Neural cell (in vitro differentiated cells): ENCODE results near the gene TNFRSF13B. TPM values are rescaled to one million over a fixed set of nuclear protein-coding genes. Genes with fewer than 3 reads are reported as not detected.
"Not testable (repeated sequence)": the region's sequence is repeated elsewhere in the genome, so short reads cannot be mapped to it uniquely, and the experiment has no call there.

ENCODE experiments used
- H2AFZ ChIP-seq: fragments of 200-600, 300-800 bp; sonication (generic), shearing (Covaris generic); 2 replicates; pipeline ENCODE4 v1.6.0; 2014; ENCODE audit warnings: low read depth, mild to moderate bottlenecking, antibody characterized with exemption, low read length, moderate library complexity
- H3F3A ChIP-seq: fragments of 200-600 bp; shearing (Covaris generic); 2 replicates; pipeline ENCODE4 v1.6.1; 2016; ENCODE audit warnings: mild to moderate bottlenecking, moderate library complexity, mixed read lengths, antibody characterized with exemption, low read length; ENCODE audit not compliant: insufficient read depth, poor library complexity, severe bottlenecking
- H3K27ac ChIP-seq: fragments of 200-600, 300-800 bp; sonication (generic), shearing (Covaris generic); 2 replicates; pipeline ENCODE4 v1.5.1; 2014; ENCODE audit warnings: mild to moderate bottlenecking, low read length, moderate library complexity
- H3K27me3 ChIP-seq: fragments of 300-800, 200-600 bp; sonication (generic), shearing (Covaris generic); 2 replicates; pipeline ENCODE4 v1.6.0; 2014; ENCODE audit warnings: mild to moderate bottlenecking, low read depth, low read length, moderate library complexity; ENCODE audit not compliant: insufficient read depth
- H3K36me3 ChIP-seq: fragments of 300-800, 200-600 bp; sonication (generic), shearing (Covaris generic); 2 replicates; pipeline ENCODE4 v1.5.1; 2014; ENCODE audit warnings: mild to moderate bottlenecking, antibody characterized with exemption, low read length, moderate library complexity; ENCODE audit not compliant: insufficient read depth
- H3K4me2 ChIP-seq: fragments of 300-800, 200-600 bp; sonication (generic), shearing (Covaris generic); 2 replicates; pipeline ENCODE4 v1.6.0; 2014; ENCODE audit warnings: mild to moderate bottlenecking, low read length
- H3K4me3 ChIP-seq: fragments of 300-800, 200-600 bp; sonication (generic), shearing (Covaris generic); 2 replicates; pipeline ENCODE4 v1.5.1; 2014; ENCODE audit warnings: mild to moderate bottlenecking, low read length, moderate library complexity
- H3K79me2 ChIP-seq: fragments of 200-600 bp; shearing (Covaris generic); replicated peaks from 2 replicates; pipeline ENCODE4 v1.6.0; 2014; ENCODE audit warnings: mild to moderate bottlenecking, low read length, moderate library complexity; ENCODE audit not compliant: insufficient read depth
- H3K9ac ChIP-seq: fragments of 300-800, 200-600 bp; sonication (generic), shearing (Covaris generic); 2 replicates; pipeline ENCODE4 v1.6.1; 2016; ENCODE audit warnings: mild to moderate bottlenecking, low read length, mixed read lengths
- H3K9me2 ChIP-seq: fragments of 200-600 bp; shearing (Covaris generic); 2 replicates; pipeline ENCODE4 v1.6.1; 2016; ENCODE audit warnings: mild to moderate bottlenecking, low read length, mixed read lengths; ENCODE audit not compliant: insufficient read depth
- H3K9me3 ChIP-seq: fragments of 200-600, 300-800 bp; sonication (generic), shearing (Covaris generic); 2 replicates; pipeline ENCODE4 v1.6.1; 2016; ENCODE audit warnings: mild to moderate bottlenecking, mixed run types, low read length, moderate library complexity, mixed read lengths
- H4K20me1 ChIP-seq: fragments of 200-600 bp; shearing (Covaris generic); 2 replicates; pipeline ENCODE4 v1.6.1; 2016; ENCODE audit warnings: mild to moderate bottlenecking, mixed run types; ENCODE audit not compliant: insufficient read depth
- EP300 ChIP-seq: fragments of 450-650 bp; conservative IDR thresholded peaks from 2 replicates; pipeline ENCODE4 v1.6.1; 2014; ENCODE audit warnings: antibody characterized with exemption, mild to moderate bottlenecking, moderate library complexity; ENCODE audit not compliant: poor library complexity, severe bottlenecking
- EZH2 ChIP-seq: fragments of 200-600, 300-800 bp; shearing (Covaris generic), sonication (generic); IDR thresholded peaks from 2 replicates; pipeline ENCODE4 v1.6.1; 2014; ENCODE audit warnings: antibody characterized with exemption, low read length, borderline replicate concordance, mild to moderate bottlenecking; ENCODE audit not compliant: insufficient read depth, poor library complexity, severe bottlenecking
- MXI1 ChIP-seq: fragments of 450-650 bp; conservative IDR thresholded peaks from 2 replicates; pipeline ENCODE4 v1.6.1; 2014; ENCODE audit warnings: antibody characterized with exemption, mild to moderate bottlenecking; ENCODE audit not compliant: poor library complexity, severe bottlenecking
- POLR2AphosphoS5 ChIP-seq: IDR thresholded peaks from 2 replicates; pipeline ENCODE4 v1.6.1; 2012
- RAD21 ChIP-seq: fragments of 450-650 bp; conservative IDR thresholded peaks from 2 replicates; pipeline ENCODE4 v1.6.1; 2014; ENCODE audit warnings: antibody characterized with exemption, mild to moderate bottlenecking, moderate library complexity
- SMC3 ChIP-seq: fragments of 450-650 bp; conservative IDR thresholded peaks from 2 replicates; pipeline ENCODE4 v1.6.1; 2014; ENCODE audit warnings: antibody characterized with exemption, mild to moderate bottlenecking, moderate library complexity; ENCODE audit not compliant: poor library complexity
- TAF1 ChIP-seq: IDR thresholded peaks from 2 replicates; pipeline ENCODE4 v1.6.1; 2012; ENCODE audit warnings: low read depth
- polyA plus RNA-seq: library from polyadenylated mRNA; depleted of rRNA; stranded (reverse); fragments of >200 nt; gene quantifications from 2 replicates; pipeline ENCODE4 v1.2.3, GENCODE V29; 2014
- TF ChIP-seq, protein P1 (sequence below): fragments of 450-650 bp; IDR thresholded peaks from 2 replicates; pipeline ENCODE4 v1.5.1; 2014; ENCODE audit warnings: antibody characterized with exemption, mild to moderate bottlenecking, moderate library complexity; ENCODE audit not compliant: poor library complexity, severe bottlenecking
- TF ChIP-seq, protein P2 (sequence below): IDR thresholded peaks from 2 replicates; pipeline ENCODE4 v1.6.1; 2012; ENCODE audit warnings: borderline replicate concordance

Gene TNFRSF13B
- polyA plus RNA-seq, 1 donor from 2014 or later, result not detected

DNA sequence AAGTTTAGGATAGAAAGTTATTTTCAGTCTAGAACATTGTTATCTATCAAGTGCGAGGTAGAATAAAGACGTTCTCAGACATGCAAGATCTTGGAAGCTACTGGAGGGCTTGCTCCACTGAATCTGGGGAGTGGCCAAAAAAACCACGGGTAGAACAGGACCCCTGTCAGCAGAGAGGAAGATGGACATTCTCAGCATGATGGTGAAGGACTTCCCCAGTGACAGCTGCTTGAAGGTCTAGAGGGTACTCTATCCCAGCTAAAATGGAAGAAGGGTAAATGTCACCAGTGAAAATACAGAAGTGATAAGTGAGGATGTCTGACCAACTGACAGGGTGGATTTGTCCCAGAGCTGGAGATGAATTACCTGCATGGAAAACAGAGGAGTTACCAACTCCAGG is 10.1 kb downstream of the TNFRSF13B start:
- H3K9ac ChIP-seq, result no peak overlapping the region
- TF ChIP-seq EZH2, result no peak
- TF ChIP-seq MXI1, result no peak
- no peak for TF ChIP-seq POLR2AphosphoS5
- no peak for TF ChIP-seq TAF1
- TF ChIP-seq, protein P1, sequence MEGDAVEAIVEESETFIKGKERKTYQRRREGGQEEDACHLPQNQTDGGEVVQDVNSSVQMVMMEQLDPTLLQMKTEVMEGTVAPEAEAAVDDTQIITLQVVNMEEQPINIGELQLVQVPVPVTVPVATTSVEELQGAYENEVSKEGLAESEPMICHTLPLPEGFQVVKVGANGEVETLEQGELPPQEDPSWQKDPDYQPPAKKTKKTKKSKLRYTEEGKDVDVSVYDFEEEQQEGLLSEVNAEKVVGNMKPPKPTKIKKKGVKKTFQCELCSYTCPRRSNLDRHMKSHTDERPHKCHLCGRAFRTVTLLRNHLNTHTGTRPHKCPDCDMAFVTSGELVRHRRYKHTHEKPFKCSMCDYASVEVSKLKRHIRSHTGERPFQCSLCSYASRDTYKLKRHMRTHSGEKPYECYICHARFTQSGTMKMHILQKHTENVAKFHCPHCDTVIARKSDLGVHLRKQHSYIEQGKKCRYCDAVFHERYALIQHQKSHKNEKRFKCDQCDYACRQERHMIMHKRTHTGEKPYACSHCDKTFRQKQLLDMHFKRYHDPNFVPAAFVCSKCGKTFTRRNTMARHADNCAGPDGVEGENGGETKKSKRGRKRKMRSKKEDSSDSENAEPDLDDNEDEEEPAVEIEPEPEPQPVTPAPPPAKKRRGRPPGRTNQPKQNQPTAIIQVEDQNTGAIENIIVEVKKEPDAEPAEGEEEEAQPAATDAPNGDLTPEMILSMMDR, result no peak
- no peak for TF ChIP-seq SMC3
- no peak for TF ChIP-seq RAD21
- TF ChIP-seq, protein P2, sequence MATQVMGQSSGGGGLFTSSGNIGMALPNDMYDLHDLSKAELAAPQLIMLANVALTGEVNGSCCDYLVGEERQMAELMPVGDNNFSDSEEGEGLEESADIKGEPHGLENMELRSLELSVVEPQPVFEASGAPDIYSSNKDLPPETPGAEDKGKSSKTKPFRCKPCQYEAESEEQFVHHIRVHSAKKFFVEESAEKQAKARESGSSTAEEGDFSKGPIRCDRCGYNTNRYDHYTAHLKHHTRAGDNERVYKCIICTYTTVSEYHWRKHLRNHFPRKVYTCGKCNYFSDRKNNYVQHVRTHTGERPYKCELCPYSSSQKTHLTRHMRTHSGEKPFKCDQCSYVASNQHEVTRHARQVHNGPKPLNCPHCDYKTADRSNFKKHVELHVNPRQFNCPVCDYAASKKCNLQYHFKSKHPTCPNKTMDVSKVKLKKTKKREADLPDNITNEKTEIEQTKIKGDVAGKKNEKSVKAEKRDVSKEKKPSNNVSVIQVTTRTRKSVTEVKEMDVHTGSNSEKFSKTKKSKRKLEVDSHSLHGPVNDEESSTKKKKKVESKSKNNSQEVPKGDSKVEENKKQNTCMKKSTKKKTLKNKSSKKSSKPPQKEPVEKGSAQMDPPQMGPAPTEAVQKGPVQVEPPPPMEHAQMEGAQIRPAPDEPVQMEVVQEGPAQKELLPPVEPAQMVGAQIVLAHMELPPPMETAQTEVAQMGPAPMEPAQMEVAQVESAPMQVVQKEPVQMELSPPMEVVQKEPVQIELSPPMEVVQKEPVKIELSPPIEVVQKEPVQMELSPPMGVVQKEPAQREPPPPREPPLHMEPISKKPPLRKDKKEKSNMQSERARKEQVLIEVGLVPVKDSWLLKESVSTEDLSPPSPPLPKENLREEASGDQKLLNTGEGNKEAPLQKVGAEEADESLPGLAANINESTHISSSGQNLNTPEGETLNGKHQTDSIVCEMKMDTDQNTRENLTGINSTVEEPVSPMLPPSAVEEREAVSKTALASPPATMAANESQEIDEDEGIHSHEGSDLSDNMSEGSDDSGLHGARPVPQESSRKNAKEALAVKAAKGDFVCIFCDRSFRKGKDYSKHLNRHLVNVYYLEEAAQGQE, result no peak
- no peak for TF ChIP-seq EP300
- H2AFZ ChIP-seq, result no peak overlapping the region
- no peaks in the 10 kb centered on the region for H3K79me2 ChIP-seq
- H3K27ac ChIP-seq, result no peak overlapping the region
- no peak overlapping the region for H3K4me2 ChIP-seq
- H3K9me3 ChIP-seq, result no peaks in the 10 kb centered on the region
- H3K4me3 ChIP-seq, result no peak overlapping the region
- H4K20me1 ChIP-seq, result no peaks in the 10 kb centered on the region
- H3K9me2 ChIP-seq, result no peaks in the 10 kb centered on the region
- H3F3A ChIP-seq, result no peaks in the 10 kb centered on the region
- no peaks in the 10 kb centered on the region for H3K27me3 ChIP-seq
- H3K36me3 ChIP-seq, result no peaks in the 10 kb centered on the region

DNA sequence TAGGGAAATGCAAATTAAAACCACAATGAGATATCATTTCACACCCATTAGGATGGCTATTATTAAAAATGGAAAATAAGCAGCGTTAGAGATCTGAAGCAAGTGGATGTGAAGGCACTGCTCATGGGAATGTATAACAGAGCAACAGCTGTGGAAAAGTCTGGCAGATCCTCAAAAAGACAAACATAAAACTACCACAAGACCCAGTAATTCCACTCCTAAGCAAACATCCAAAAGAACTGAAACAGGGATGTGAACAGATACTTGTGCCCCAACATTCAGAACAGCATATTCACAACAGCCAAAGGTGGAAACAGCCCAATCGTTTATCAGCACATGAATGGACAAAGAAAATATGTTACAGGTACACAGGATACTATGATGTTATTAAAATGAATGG is 10.9 kb downstream of the TNFRSF13B start:
- not testable (repeated sequence) for H3K79me2 ChIP-seq, H3K9me2 ChIP-seq, H3K27me3 ChIP-seq, H3K9me3 ChIP-seq, H3K4me3 ChIP-seq, H3K36me3 ChIP-seq, H3K9ac ChIP-seq, H3F3A ChIP-seq, H2AFZ ChIP-seq, H3K4me2 ChIP-seq, H3K27ac ChIP-seq, H4K20me1 ChIP-seq

GRCh38 chr17:16955011-16955410 is 16.9 kb downstream of the TNFRSF13B start:
- not testable (repeated sequence) for H3K27me3 ChIP-seq, H4K20me1 ChIP-seq, H2AFZ ChIP-seq, H3K9me3 ChIP-seq, H3K4me3 ChIP-seq, H3K9ac ChIP-seq, H3K4me2 ChIP-seq, H3K27ac ChIP-seq, H3K9me2 ChIP-seq, H3K36me3 ChIP-seq, H3K79me2 ChIP-seq, H3F3A ChIP-seq
